T1000 (cell line): ENCODE measurements around the gene MTARC1.

Source experiments
- DNase-seq: peaks from one replicate; lab custom pipeline; 2025; ENCODE audit warnings: mixed read lengths; lab: John Stamatoyannopoulos, UW

Gene MTARC1

GRCh38 chr1:220833436-220833835 is 46.7 kb downstream of the MTARC1 start:
- DNase-seq: no peak

- no peak for DNase-seq
Measured at GRCh38 chr1:220834155-220834870, 47.6 kb downstream of the MTARC1 start.
